ENCODE data around the gene NF1.

Gene NF1

GRCh38 chr17:31415640-31416502 lies 321.1 kb downstream of the NF1 start:
- no peak for DNase-seq

- no peak for DNase-seq
These were observed 321.7 kb downstream of the NF1 start for GRCh38 chr17:31416503-31416923.

DNA sequence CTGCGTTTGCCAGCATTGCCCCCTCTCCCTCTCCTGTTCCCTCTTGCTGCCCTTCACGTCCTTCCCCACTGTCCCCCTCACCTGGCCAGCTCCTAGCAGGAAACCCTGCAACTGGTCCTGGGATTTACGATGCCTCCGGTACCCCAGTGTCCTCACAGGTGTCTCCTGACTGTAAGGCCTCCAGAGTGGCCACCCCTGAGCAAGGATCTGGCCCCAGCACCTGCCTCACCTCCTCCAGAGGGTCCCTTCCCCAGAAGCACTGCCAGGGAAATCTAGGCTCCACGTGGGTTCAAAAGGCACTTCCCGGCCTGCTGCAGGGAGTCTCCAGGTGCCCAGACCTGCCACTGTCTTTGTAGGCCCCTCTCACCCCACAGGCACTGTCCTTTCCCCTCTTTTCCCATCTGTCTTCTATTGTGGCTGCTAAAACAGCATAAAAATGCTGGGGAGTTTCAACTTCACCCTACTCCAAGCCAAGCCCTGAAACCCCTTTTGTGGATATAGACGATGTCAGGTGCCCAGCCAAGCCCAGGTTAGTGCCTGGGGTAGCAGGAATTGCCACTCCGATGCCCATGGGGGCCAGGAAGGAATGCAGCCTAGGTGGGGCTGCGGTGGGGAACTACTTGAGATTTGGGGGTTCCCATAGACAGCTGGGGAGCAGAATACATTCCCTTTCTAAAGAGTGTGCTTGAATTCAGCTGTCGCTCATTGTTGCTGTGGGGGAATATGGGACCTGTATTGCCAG lies 322.4 kb downstream of the NF1 start:
- DNase-seq, result no peak

- no peak for DNase-seq
These were observed 324.1 kb downstream of the NF1 start for GRCh38 chr17:31418773-31419350.

- DNase-seq, result no peak
These were observed 327.7 kb downstream of the NF1 start for GRCh38 chr17:31422443-31422842.

- DNase-seq, result no peak
These were observed 330.1 kb downstream of the NF1 start for GRCh38 chr17:31424944-31425281.

DNA sequence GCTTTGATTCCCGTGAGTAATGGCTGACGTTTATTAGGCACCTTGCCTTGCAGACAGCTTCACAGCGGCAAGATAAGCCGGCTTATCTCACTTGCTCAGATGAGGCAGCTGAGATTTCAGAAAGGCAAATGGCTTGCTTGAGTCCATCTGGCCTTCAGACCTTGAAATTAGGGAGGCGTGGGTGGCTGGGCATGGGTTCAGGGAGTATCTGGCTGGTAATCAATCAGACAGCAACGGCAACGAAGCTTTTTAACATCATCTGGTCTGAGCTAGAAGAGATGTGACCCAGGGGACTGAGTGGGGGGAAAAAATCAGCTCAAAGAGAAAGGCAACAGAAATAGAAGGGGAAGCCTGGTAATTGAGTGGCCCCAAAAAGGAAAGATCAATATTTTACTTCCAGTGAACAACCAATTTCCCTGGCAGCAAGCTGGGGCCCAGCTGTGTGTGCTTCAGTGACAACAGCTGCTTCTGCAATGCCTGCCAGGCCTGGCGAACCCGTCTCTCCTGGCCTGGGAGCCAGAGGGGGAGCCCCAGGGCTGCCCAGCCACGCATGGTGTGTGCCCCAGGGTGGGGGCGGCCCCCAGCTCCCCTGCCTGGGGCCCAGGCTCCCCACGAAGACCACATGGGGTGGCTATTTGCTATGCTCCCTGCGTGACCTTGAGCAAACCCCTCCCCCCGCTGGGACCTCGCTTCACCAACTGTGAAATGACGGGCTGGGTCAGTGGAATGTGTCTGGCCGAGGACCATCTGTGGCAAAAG lies 330.7 kb downstream of the NF1 start:
- DNase-seq, result no peak

All from stimulated activated CD8-positive, alpha-beta memory T cell treated with anti-CD3 and anti-CD28 coated beads, Interleukin-4, amount 100 ng/mL, for 48 hours (primary cell).